MM.1S (cell line): ENCODE results near the gene C15orf39.

Source experiments
- DNase-seq: peaks from one replicate; pipeline ENCODE4 v3.0.0-alpha.2; 2015
- H2AFZ ChIP-seq: fragments of 300-600 bp; sonication (generic); 2 replicates; pipeline ENCODE4 v1.6.0; 2016; ENCODE audit warnings: antibody characterized with exemption, low read length
- H3F3A ChIP-seq: fragments of 300-600 bp; sonication (generic); 2 replicates; pipeline ENCODE4 v1.6.1; 2016; ENCODE audit warnings: mild to moderate bottlenecking, antibody characterized with exemption, low read length, moderate library complexity, mixed read lengths; ENCODE audit not compliant: insufficient read depth
- H3K27ac ChIP-seq: fragments of 300-600 bp; sonication (generic); 2 replicates; pipeline ENCODE4 v1.5.1; 2016; ENCODE audit warnings: mild to moderate bottlenecking, low read length
- H3K27me3 ChIP-seq: fragments of 300-600 bp; sonication (generic); replicated peaks from 2 replicates; pipeline ENCODE4 v1.6.0; 2016; ENCODE audit warnings: low read length; ENCODE audit not compliant: insufficient read depth
- H3K36me3 ChIP-seq: fragments of 300-600 bp; sonication (generic); replicated peaks from 2 replicates; pipeline ENCODE4 v1.6.1; 2016; ENCODE audit warnings: mild to moderate bottlenecking, low read length, mixed read lengths; ENCODE audit not compliant: insufficient read depth
- H3K4me1 ChIP-seq: fragments of 300-600 bp; sonication (generic); 2 replicates; pipeline ENCODE4 v1.6.1; 2016; ENCODE audit warnings: low read length, mixed read lengths
- H3K4me2 ChIP-seq: fragments of 300-600 bp; sonication (generic); 2 replicates; pipeline ENCODE4 v1.6.0; 2016; ENCODE audit warnings: low read depth, low read length
- H3K4me3 ChIP-seq: fragments of 300-600 bp; sonication (generic); 2 replicates; pipeline ENCODE4 v1.5.1; 2016; ENCODE audit warnings: low read length, mixed read lengths
- H3K79me2 ChIP-seq: fragments of 300-600 bp; sonication (generic); 2 replicates; pipeline ENCODE4 v1.6.1; 2016; ENCODE audit warnings: mixed run types, low read length, mixed read lengths
- H3K9ac ChIP-seq: fragments of 300-600 bp; sonication (generic); 2 replicates; pipeline ENCODE4 v1.6.1; 2016; ENCODE audit warnings: low read length, mixed read lengths
- H3K9me2 ChIP-seq: fragments of 300-600 bp; sonication (generic); replicated peaks from 2 replicates; pipeline ENCODE4 v1.6.1; 2016; ENCODE audit warnings: mild to moderate bottlenecking, low read length, mixed read lengths; ENCODE audit not compliant: insufficient read depth
- H3K9me3 ChIP-seq: fragments of 300-600 bp; sonication (generic); replicated peaks from 2 replicates; pipeline ENCODE4 v1.6.1; 2016; ENCODE audit warnings: mild to moderate bottlenecking, low read length, mixed read lengths; ENCODE audit not compliant: insufficient read depth
- H4K20me1 ChIP-seq: fragments of 300-600 bp; sonication (generic); 2 replicates; pipeline ENCODE4 v1.6.1; 2016; ENCODE audit warnings: mild to moderate bottlenecking, low read length, moderate library complexity, mixed read lengths; ENCODE audit not compliant: insufficient read depth
- CTCF ChIP-seq: fragments of 300-600 bp; sonication (generic); IDR thresholded peaks from 2 replicates; pipeline ENCODE4 v1.5.1; 2016; ENCODE audit warnings: antibody characterized with exemption, low read length, mixed read lengths
- EZH2 ChIP-seq: fragments of 300-600 bp; sonication (generic); optimal IDR thresholded peaks from 2 replicates; pipeline ENCODE3; 2017; ENCODE audit warnings: low read depth, mild to moderate bottlenecking, antibody characterized with exemption, low read length, mixed read lengths
- EZH2phosphoT487 ChIP-seq: fragments of 300-600 bp; sonication (generic); IDR thresholded peaks from 2 replicates; pipeline ENCODE4 v1.6.1; 2018; ENCODE audit warnings: antibody characterized with exemption, low read length

C15orf39 gene

DNA sequence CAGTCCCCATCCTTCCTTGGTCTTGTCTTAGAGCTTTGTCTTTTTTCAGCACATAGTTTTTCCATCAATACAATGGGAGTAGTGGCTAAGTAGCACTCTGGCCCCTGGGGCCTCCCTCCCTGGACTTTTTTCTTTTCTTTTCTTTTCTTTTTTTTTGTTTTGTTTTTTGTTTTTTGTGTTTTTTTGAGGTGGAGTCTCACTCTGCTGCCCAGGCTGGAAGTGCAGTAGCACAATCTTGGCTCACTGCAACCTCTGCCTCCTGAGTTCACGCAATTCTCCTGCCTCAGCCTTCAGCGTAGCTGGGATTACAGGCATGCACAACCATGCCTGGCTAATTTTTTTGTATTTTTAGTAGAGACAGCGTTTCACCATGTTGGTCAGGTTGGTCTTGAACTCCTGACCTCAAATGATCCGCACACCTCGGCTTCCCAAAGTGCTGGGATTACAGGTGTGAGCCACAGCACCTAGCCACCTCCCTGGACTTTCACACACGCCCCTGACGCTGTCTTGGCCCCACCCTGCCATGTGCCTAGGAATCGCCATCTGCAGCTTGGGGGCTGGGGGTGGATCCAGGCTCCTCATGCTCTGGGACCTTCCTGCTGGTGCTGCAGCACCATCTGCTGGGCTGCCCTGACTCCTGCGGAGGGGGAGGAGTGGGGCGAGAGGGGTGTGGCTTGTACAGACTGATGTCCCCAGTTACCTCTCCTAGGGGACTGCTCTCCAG, 2.8 kb downstream of the C15orf39 start:
- no peaks in the 10 kb centered on the region for H3K9me2 ChIP-seq
- H3K79me2 ChIP-seq: peaks cover 88% of the 10 kb centered on the region
- no peaks in the 10 kb centered on the region for H3K9me3 ChIP-seq
- H3K4me3 ChIP-seq: peak overlapping the region; percentile 95
- H3K4me1 ChIP-seq: peaks cover 27% of the 10 kb centered on the region
- H3K9ac ChIP-seq: peak overlapping the region; percentile 98
- TF ChIP-seq EZH2 (no peak), EZH2phosphoT487 (no peak), CTCF (peak; percentile 96)
- peaks cover 37% of the 10 kb centered on the region for H3F3A ChIP-seq
- peak; percentile 95 for DNase-seq
- H2AFZ ChIP-seq: no peak overlapping the region
- H3K27me3 ChIP-seq: no peaks in the 10 kb centered on the region
- H3K4me2 ChIP-seq: peak overlapping the region; percentile 93
- peak overlapping the region; percentile 83; the same call in 1 of the 2 replicates for H3K27ac ChIP-seq
- H4K20me1 ChIP-seq: peaks cover 55% of the 10 kb centered on the region
- peaks cover 39% of the 10 kb centered on the region for H3K36me3 ChIP-seq

DNA sequence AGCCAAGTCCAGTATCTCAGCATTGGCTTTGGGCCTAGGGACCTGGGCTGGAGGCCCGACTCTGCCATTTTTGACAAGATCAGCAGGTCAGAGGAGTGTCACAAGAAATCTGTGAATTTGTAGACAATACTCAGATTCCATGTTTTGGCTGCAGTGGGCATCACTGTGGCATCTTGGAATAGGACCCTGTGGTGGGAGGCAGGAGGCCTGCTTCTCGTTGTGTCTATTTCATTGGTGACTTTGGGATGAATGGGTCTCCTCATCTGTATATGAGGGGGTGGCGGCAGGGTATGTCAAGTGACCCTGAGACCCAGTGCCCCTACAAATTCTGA, 3.3 kb downstream of the C15orf39 start:
- Histone ChIP-seq H3K79me2 (peaks cover 93% of the 10 kb centered on the region), H3K27ac (no peak overlapping the region), H3K9ac (no peak overlapping the region), H3K9me3 (no peaks in the 10 kb centered on the region), H3K36me3 (peaks cover 43% of the 10 kb centered on the region), H3K4me1 (peaks cover 23% of the 10 kb centered on the region), H3K4me2 (peak overlapping the region; percentile 46; the same call in 1 of the 2 replicates), H2AFZ (no peak overlapping the region), H4K20me1 (peaks cover 60% of the 10 kb centered on the region), H3K9me2 (no peaks in the 10 kb centered on the region), H3K4me3 (no peak overlapping the region), H3K27me3 (no peaks in the 10 kb centered on the region), H3F3A (peaks cover 32% of the 10 kb centered on the region)
- TF ChIP-seq EZH2phosphoT487 (no peak), EZH2 (no peak), CTCF (no peak)
- DNase-seq: no peak

GRCh38 chr15:75206006-75206405, 4.3 kb downstream of the C15orf39 start:
- Histone ChIP-seq H3K27ac (no peak overlapping the region), H3K79me2 (peaks cover 98% of the 10 kb centered on the region), H3F3A (peaks cover 23% of the 10 kb centered on the region), H3K4me3 (no peak overlapping the region), H2AFZ (no peak overlapping the region), H3K36me3 (peaks cover 52% of the 10 kb centered on the region), H3K4me1 (peaks cover 13% of the 10 kb centered on the region), H3K4me2 (no peak overlapping the region), H3K27me3 (no peaks in the 10 kb centered on the region), H3K9ac (no peak overlapping the region), H4K20me1 (peaks cover 70% of the 10 kb centered on the region), H3K9me2 (no peaks in the 10 kb centered on the region), H3K9me3 (no peaks in the 10 kb centered on the region)
- DNase-seq: no peak
- no peak for TF ChIP-seq EZH2phosphoT487
- TF ChIP-seq CTCF: no peak
- no peak for TF ChIP-seq EZH2
